Caco-2 (cell line): ENCODE measurements around the gene TXNRD1. TPM values are rescaled to one million over a fixed set of nuclear protein-coding genes. Genes with fewer than 3 reads are reported as not detected.

Experiments
- BruUV-seq: library from RNA; stranded (reverse); fragments of 400-500 nt; replicated peaks from 2 replicates; lab custom pipeline; 2021; lab: Mats Ljungman, UMichigan
- CTCF ChIA-PET: fragments of 300-600 bp; sonication (Branson Sonifier 250); formaldehyde crosslinking; loops from one replicate; lab custom pipeline; 2022; ENCODE audit warnings: antibody characterized with exemption; lab: Charles Lee
- POLR2A ChIA-PET: fragments of 300-600 bp; sonication (Branson Sonifier 250); formaldehyde crosslinking; loops from one replicate; lab custom pipeline; 2022; ENCODE audit warnings: antibody characterized with exemption; lab: Charles Lee
- DNase-seq, 2 experiments: peaks; one replicate each; pipeline versions ENCODE4 v3.0.0 to v3.0.0-alpha.2; 2020 to 2022
- H3K27me3 ChIP-seq: replicated peaks from 2 replicates; pipeline ENCODE4 v1.6.0; 2011; ENCODE audit warnings: low read length; ENCODE audit not compliant: control insufficient read depth, insufficient read depth
- H3K36me3 ChIP-seq: 2 replicates; pipeline ENCODE4 v1.5.1; 2011; ENCODE audit warnings: low read length; ENCODE audit not compliant: control insufficient read depth, insufficient read depth
- H3K4me1 ChIP-seq: fragments of 250-450 bp; sonication (Bioruptor Pico); 2 replicates; pipeline ENCODE4 v1.5.1; 2020; ENCODE audit warnings: mild to moderate bottlenecking
- H3K4me3 ChIP-seq: 2 replicates; pipeline ENCODE4 v1.5.1; 2011; ENCODE audit warnings: low read depth, mild to moderate bottlenecking, control low read depth, low read length
- H3K9me3 ChIP-seq: fragments of 250-450 bp; sonication (Bioruptor Pico); 2 replicates; pipeline ENCODE4 v1.5.1; 2020; ENCODE audit warnings: mild to moderate bottlenecking, moderate library complexity
- H3K27ac Mint-ChIP-seq: one replicate; pipeline ENCODE4 v1.8.0; 2022; ENCODE audit warnings: mixed read lengths; ENCODE audit not compliant: unreplicated experiment
- H3K27me3 Mint-ChIP-seq: one replicate; pipeline ENCODE4 v1.8.0; 2022; ENCODE audit warnings: mixed read lengths; ENCODE audit not compliant: insufficient read depth, unreplicated experiment
- H3K36me3 Mint-ChIP-seq: one replicate; pipeline ENCODE4 v1.8.0; 2022; ENCODE audit warnings: mild to moderate bottlenecking, mixed read lengths; ENCODE audit not compliant: insufficient read depth, unreplicated experiment
- H3K4me1 Mint-ChIP-seq: one replicate; pipeline ENCODE4 v1.8.0; 2022; ENCODE audit warnings: low read depth, mixed read lengths; ENCODE audit not compliant: unreplicated experiment
- H3K4me3 Mint-ChIP-seq: one replicate; pipeline ENCODE4 v1.8.0; 2022; ENCODE audit warnings: mild to moderate bottlenecking, moderate library complexity, mixed read lengths; ENCODE audit not compliant: unreplicated experiment
- H3K9me3 Mint-ChIP-seq: one replicate; pipeline ENCODE4 v1.8.0; 2022; ENCODE audit warnings: mixed read lengths; ENCODE audit not compliant: unreplicated experiment
- intact Hi-C: fragments of 100-400 bp; cut with micrococcal nuclease; formaldehyde crosslinking; loops from one replicate; pipeline ENCODE4 v1.10.0; 2022; ENCODE audit not compliant: unreplicated experiment
- total RNA-seq: library from RNA; stranded (reverse); gene quantifications from 2 replicates; pipeline ENCODE4 v1.2.3, GENCODE V29; 2022
- TF ChIP-seq, protein P1 (sequence below), 2 experiments: fragments of 200-600 bp in 1 of 2; IDR thresholded peaks; 1 replicate in 1 of 2; 2 replicates in 1 of 2; pipeline versions ENCODE4 v1.5.1 to v1.8.0; 2011 to 2022; ENCODE audit warnings: antibody characterized with exemption in 1 of 2, control low read depth in 1 of 2, inconsistent platforms in 1 of 2, low read depth in 1 of 2, low read length in 1 of 2, mild to moderate bottlenecking in 1 of 2, moderate library complexity in 1 of 2; ENCODE audit not compliant: insufficient read depth in 1 of 2, severe bottlenecking in 1 of 2, unreplicated experiment in 1 of 2

The TXNRD1 gene
- total RNA-seq, 1 experiment from 2014 or later, result 115 TPM

- Mint-ChIP-seq H3K36me3 (peaks cover 16% of the 10 kb centered on the region), H3K27ac (no peak overlapping the region), H3K4me3 (no peak overlapping the region), H3K9me3 (no peaks in the 10 kb centered on the region), H3K27me3 (no peaks in the 10 kb centered on the region), H3K4me1 (peaks cover 14% of the 10 kb centered on the region)
- Histone ChIP-seq H3K9me3 (no peaks in the 10 kb centered on the region), H3K4me3 (no peak overlapping the region), H3K36me3 (no peaks in the 10 kb centered on the region), H3K27me3 (no peaks in the 10 kb centered on the region), H3K4me1 (peaks cover 3% of the 10 kb centered on the region; the same call in 1 of the 2 replicates)
- TF ChIP-seq, protein P1, sequence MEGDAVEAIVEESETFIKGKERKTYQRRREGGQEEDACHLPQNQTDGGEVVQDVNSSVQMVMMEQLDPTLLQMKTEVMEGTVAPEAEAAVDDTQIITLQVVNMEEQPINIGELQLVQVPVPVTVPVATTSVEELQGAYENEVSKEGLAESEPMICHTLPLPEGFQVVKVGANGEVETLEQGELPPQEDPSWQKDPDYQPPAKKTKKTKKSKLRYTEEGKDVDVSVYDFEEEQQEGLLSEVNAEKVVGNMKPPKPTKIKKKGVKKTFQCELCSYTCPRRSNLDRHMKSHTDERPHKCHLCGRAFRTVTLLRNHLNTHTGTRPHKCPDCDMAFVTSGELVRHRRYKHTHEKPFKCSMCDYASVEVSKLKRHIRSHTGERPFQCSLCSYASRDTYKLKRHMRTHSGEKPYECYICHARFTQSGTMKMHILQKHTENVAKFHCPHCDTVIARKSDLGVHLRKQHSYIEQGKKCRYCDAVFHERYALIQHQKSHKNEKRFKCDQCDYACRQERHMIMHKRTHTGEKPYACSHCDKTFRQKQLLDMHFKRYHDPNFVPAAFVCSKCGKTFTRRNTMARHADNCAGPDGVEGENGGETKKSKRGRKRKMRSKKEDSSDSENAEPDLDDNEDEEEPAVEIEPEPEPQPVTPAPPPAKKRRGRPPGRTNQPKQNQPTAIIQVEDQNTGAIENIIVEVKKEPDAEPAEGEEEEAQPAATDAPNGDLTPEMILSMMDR (IDR thresholded peaks at IDR 0.05; ENCODE audit: insufficient read depth in 1 of 2, low read depth in 1 of 2, low read length in 1 of 2, severe bottlenecking in 1 of 2, unreplicated experiment in 1 of 2), result peak; percentile 53 to 78
- ChIA-PET CTCF (no interaction called here), POLR2A (no interaction called here)
- no TSS peak for BruUV-seq
- DNase-seq, result peak in 1 of 2 experiments; percentile 46
- intact Hi-C loops, result loop anchor here (1.0 kb wide), 1 partner anchor 157 kb away; no protein-coding TSS in a partner anchor
Measured at GRCh38 chr12:104358353-104359003, 142.9 kb downstream of the TXNRD1 start.

DNA sequence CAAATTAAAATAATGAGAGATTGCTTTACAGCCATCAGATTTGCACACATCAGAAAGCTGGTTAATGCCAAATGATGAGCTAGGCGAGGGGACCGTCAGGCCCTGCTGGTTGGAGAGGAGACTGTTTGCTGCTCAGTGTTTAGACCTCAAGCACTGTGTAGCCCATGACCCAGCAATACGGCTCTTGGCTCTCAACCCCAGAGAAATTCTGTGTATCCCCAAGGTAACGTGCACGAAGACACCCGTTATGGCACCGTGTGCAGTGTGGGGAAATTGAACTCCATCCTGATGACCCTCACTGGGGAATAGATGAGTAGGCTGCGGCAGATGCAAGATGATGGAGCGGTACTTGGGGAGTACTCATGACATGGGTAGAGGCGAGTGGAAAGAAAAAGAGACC, 143.6 kb downstream of the TXNRD1 start:
- no TSS peak for BruUV-seq
- H3K36me3 ChIP-seq, result no peaks in the 10 kb centered on the region
- Mint-ChIP-seq H3K36me3 (peaks cover 16% of the 10 kb centered on the region), H3K4me3 (no peak overlapping the region), H3K9me3 (no peaks in the 10 kb centered on the region), H3K27me3 (no peaks in the 10 kb centered on the region), H3K27ac (no peak overlapping the region), H3K4me1 (peaks cover 14% of the 10 kb centered on the region)
- no peak overlapping the region for H3K4me3 ChIP-seq
- DNase-seq, result no peak
- intact Hi-C loops, result no loop called here
- H3K4me1 ChIP-seq, result peaks cover 3% of the 10 kb centered on the region; the same call in 1 of the 2 replicates
- TF ChIP-seq, protein P1 (IDR thresholded peaks at IDR 0.05; ENCODE audit: insufficient read depth in 1 of 2, low read depth in 1 of 2, low read length in 1 of 2, severe bottlenecking in 1 of 2, unreplicated experiment in 1 of 2), result no peak
- no peaks in the 10 kb centered on the region for H3K27me3 ChIP-seq
- POLR2A ChIA-PET, result no interaction called here
- H3K9me3 ChIP-seq, result no peaks in the 10 kb centered on the region
- CTCF ChIA-PET, result no interaction called here

- no TSS peak for BruUV-seq
Measured at GRCh38 chr12:104360157-104360556, 144.6 kb downstream of the TXNRD1 start.

More at GRCh38 chr12:104360157-104360556, 144.6 kb downstream of the TXNRD1 start:
- Histone ChIP-seq H3K36me3 (no peaks in the 10 kb centered on the region), H3K27me3 (no peaks in the 10 kb centered on the region), H3K9me3 (no peaks in the 10 kb centered on the region), H3K4me3 (no peak overlapping the region), H3K4me1 (peaks cover 3% of the 10 kb centered on the region; the same call in 1 of the 2 replicates)
- Mint-ChIP-seq H3K36me3 (peaks cover 16% of the 10 kb centered on the region), H3K9me3 (no peaks in the 10 kb centered on the region), H3K27ac (no peak overlapping the region), H3K4me3 (no peak overlapping the region), H3K27me3 (no peaks in the 10 kb centered on the region), H3K4me1 (peaks cover 14% of the 10 kb centered on the region)
- ChIA-PET POLR2A (no interaction called here), CTCF (no interaction called here)
- TF ChIP-seq, protein P1 (IDR thresholded peaks at IDR 0.05; ENCODE audit: insufficient read depth in 1 of 2, low read depth in 1 of 2, low read length in 1 of 2, severe bottlenecking in 1 of 2, unreplicated experiment in 1 of 2), result no peak
- DNase-seq, result no peak
- intact Hi-C loops, result no loop called here
